Spinal cord (tissue), 10 donors: ENCODE data around the gene SRGAP3. TPM values are rescaled to one million over a fixed set of nuclear protein-coding genes. Genes with fewer than 3 reads are reported as not detected.
A peak's percentile ranks its signal among the peaks of the same experiment; 100 is the strongest.

Source experiments
- DNase-seq, 6 donors: peaks; one replicate each; pipeline versions ENCODE4 v3.0.0 to v3.0.0-alpha.2; 2013 to 2015; ENCODE audit warnings: low spot score in 6 of 6, low read depth in 4 of 6
- H3K27ac ChIP-seq: one replicate; pipeline ENCODE4 v1.5.1; 2013; ENCODE audit warnings: low read depth, low read length, control low read depth
- H3K27me3 ChIP-seq: one replicate; pipeline ENCODE4 v1.6.1; 2013; ENCODE audit warnings: low read length; ENCODE audit not compliant: control insufficient read depth, insufficient read depth
- H3K36me3 ChIP-seq: one replicate; pipeline ENCODE4 v1.6.1; 2013; ENCODE audit warnings: low read length; ENCODE audit not compliant: control insufficient read depth, insufficient read depth
- H3K4me1 ChIP-seq: one replicate; pipeline ENCODE4 v1.6.1; 2013; ENCODE audit warnings: low read length; ENCODE audit not compliant: control insufficient read depth, insufficient read depth
- H3K4me3 ChIP-seq: one replicate; pipeline ENCODE4 v1.5.1; 2013; ENCODE audit warnings: low read depth, low read length, control low read depth
- H3K9me3 ChIP-seq: one replicate; pipeline ENCODE4 v1.6.1; 2013; ENCODE audit warnings: low read length; ENCODE audit not compliant: control insufficient read depth, insufficient read depth
- WGBS: methylation state at CpG from one replicate; pipeline ENCODE4 v1.1.5; 2013; ENCODE audit warnings: missing lambda C conversion rate; ENCODE audit not compliant: insufficient coverage; 5-methylcytosine and 5-hydroxymethylcytosine counted together
- polyA plus RNA-seq, 2 donors: library from polyadenylated mRNA; unstranded; fragments of 120-200 nt; gene quantifications; one replicate each; pipeline ENCODE4 v1.2.1, GENCODE V29; 2013; ENCODE audit not compliant: insufficient read length in 2 of 2
- total RNA-seq, 2 donors: library from RNA; depleted of rRNA in 1 of 2; stranded (reverse); fragments of 120-200 nt in 1 of 2; fragments of >200 nt in 1 of 2; gene quantifications; one replicate each; pipeline versions ENCODE4 v1.2.3 to v1.2.4, GENCODE V29; 2013 to 2014
- donor health status: healthy.

The SRGAP3 gene
- total and polyA plus RNA-seq, 4 donors, result 46.1 to 71.9 (median 65.6) TPM

- H3K36me3 ChIP-seq, result peaks cover 45% of the 10 kb centered on the region
- no CpG with 5 or more reads among the region's 7 CpGs for WGBS
- DNase-seq, result no peak
- H3K27me3 ChIP-seq, result no peaks in the 10 kb centered on the region
- no peak overlapping the region for H3K27ac ChIP-seq
- H3K4me3 ChIP-seq, result no peak overlapping the region
- no peaks in the 10 kb centered on the region for H3K9me3 ChIP-seq
- peaks cover 29% of the 10 kb centered on the region for H3K4me1 ChIP-seq
Observed at GRCh38 chr3:9122732-9123364, 126.6 kb downstream of the SRGAP3 start.

- Histone ChIP-seq H3K27me3 (no peaks in the 10 kb centered on the region), H3K27ac (no peak overlapping the region), H3K4me1 (peaks cover 29% of the 10 kb centered on the region), H3K36me3 (peaks cover 45% of the 10 kb centered on the region), H3K9me3 (no peaks in the 10 kb centered on the region), H3K4me3 (no peak overlapping the region)
- peak in 2 of 6 donors; percentile 59 to 66 for DNase-seq
- 25% methylated on average over 6 of the region's 11 CpGs for WGBS
Observed at GRCh38 chr3:9121366-9122001, 128.0 kb downstream of the SRGAP3 start.

GRCh38 chr3:9119331-9119730 is 130.1 kb downstream of the SRGAP3 start:
- DNase-seq, result no peak
- H3K4me1 ChIP-seq, result peaks cover 17% of the 10 kb centered on the region
- no peak overlapping the region for H3K27ac ChIP-seq
- H3K36me3 ChIP-seq, result peaks cover 41% of the 10 kb centered on the region
- no peaks in the 10 kb centered on the region for H3K27me3 ChIP-seq
- H3K9me3 ChIP-seq, result no peaks in the 10 kb centered on the region
- WGBS, result 68% methylated on average over 4 of the region's 4 CpGs
- H3K4me3 ChIP-seq, result no peak overlapping the region

DNA sequence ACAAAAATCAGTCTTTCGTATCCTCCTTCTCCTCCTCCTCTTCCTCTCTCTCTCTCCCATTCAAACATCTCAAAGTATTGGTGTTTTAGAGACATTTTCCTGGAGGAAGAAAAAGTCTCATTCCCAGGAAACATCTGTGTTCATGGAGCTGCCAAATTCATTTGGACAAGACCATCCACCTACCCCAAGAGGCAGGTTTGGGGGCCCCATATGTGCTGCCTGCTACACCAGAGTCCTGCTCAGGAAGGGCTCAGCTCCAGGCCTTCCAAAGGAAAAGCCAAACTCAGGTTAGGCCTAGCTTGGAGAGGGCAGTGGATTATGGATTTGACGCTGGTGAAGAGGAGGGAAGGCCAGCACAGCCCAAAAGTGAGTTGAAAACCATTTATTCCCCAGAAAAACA is 131.2 kb downstream of the SRGAP3 start:
- Histone ChIP-seq H3K9me3 (no peaks in the 10 kb centered on the region), H3K4me3 (no peak overlapping the region), H3K27me3 (no peaks in the 10 kb centered on the region), H3K4me1 (peaks cover 14% of the 10 kb centered on the region), H3K27ac (no peak overlapping the region), H3K36me3 (peaks cover 36% of the 10 kb centered on the region)
- DNase-seq, result no peak
- no CpG with 5 or more reads among the region's 2 CpGs for WGBS

DNA sequence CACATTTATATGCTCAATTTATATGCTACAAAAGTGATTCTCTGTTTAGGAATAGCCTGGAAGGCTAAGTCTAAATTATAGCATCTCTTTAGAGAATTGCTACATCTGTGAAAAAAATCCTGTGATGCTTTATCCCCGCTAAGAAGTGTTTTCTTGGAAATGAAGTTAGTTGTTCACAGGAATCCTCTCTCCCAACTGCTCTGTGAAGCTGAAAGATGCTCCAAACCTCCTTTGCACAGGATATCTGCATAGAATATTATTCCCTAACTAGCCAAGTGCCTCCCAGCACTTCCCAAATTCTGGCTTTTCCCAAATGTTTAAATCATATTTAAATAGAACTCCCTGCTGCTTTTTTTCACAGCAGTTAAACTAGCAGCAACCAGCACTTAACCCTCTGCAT is 132.2 kb downstream of the SRGAP3 start:
- Histone ChIP-seq H3K9me3 (no peaks in the 10 kb centered on the region), H3K36me3 (peaks cover 31% of the 10 kb centered on the region), H3K27me3 (no peaks in the 10 kb centered on the region), H3K4me3 (no peak overlapping the region), H3K27ac (no peak overlapping the region), H3K4me1 (peaks cover 20% of the 10 kb centered on the region)
- whole genome bisulfite sequencing, result no CpG with 5 or more reads among the region's 1 CpG
- DNase-seq, result peak in 1 of 6 donors; percentile 87

DNA sequence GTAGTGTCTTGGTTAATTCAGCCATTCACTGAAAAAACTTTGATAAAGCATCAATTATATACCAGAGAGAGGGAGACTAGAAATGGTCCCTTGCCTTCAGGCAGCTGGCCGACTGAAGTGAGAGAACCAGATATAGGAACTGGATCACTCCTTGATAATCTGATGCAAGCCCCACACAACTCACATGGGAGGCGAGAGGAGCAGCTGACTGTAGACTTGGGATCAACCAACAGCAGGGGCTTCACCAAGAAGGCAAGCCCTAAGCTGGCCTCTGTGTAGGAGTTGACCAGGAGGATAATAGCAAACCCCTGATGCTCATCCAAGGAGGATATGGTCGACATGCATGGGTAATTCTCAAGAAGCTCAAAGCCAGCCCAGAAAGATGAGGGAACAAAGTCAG is 133.1 kb downstream of the SRGAP3 start:
- H3K36me3 ChIP-seq, result peaks cover 25% of the 10 kb centered on the region
- no peaks in the 10 kb centered on the region for H3K27me3 ChIP-seq
- no peak overlapping the region for H3K27ac ChIP-seq
- WGBS, result 63% methylated on average over 3 of the region's 3 CpGs
- DNase-seq, result no peak
- H3K4me1 ChIP-seq, result peaks cover 23% of the 10 kb centered on the region
- H3K9me3 ChIP-seq, result no peaks in the 10 kb centered on the region
- no peak overlapping the region for H3K4me3 ChIP-seq

GRCh38 chr3:9115336-9115735 is 134.1 kb downstream of the SRGAP3 start:
- Histone ChIP-seq H3K36me3 (peaks cover 29% of the 10 kb centered on the region), H3K9me3 (no peaks in the 10 kb centered on the region), H3K4me1 (peaks cover 28% of the 10 kb centered on the region), H3K27ac (no peak overlapping the region), H3K4me3 (no peak overlapping the region), H3K27me3 (no peaks in the 10 kb centered on the region)
- DNase-seq, result no peak
- no CpG with 5 or more reads among the region's 2 CpGs for WGBS

- Histone ChIP-seq H3K9me3 (no peaks in the 10 kb centered on the region), H3K4me3 (no peak overlapping the region), H3K36me3 (peaks cover 32% of the 10 kb centered on the region), H3K27me3 (no peaks in the 10 kb centered on the region), H3K27ac (no peak overlapping the region), H3K4me1 (peaks cover 34% of the 10 kb centered on the region)
- 95% methylated on average over 4 of the region's 4 CpGs for WGBS
- DNase-seq, result no peak
Observed at GRCh38 chr3:9113040-9113439, 136.4 kb downstream of the SRGAP3 start.

GRCh38 chr3:9111866-9112265 is 137.6 kb downstream of the SRGAP3 start:
- 65% methylated on average over 4 of the region's 5 CpGs for WGBS

GRCh38 chr3:9111417-9111816 is 138.0 kb downstream of the SRGAP3 start:
- H3K4me3 ChIP-seq, result no peak overlapping the region
- peaks cover 34% of the 10 kb centered on the region for H3K4me1 ChIP-seq
- no peaks in the 10 kb centered on the region for H3K9me3 ChIP-seq
- DNase-seq, result no peak
- no peaks in the 10 kb centered on the region for H3K27me3 ChIP-seq
- no peak overlapping the region for H3K27ac ChIP-seq
- WGBS, result 69% methylated on average over 6 of the region's 7 CpGs
- H3K36me3 ChIP-seq, result peaks cover 32% of the 10 kb centered on the region

More at GRCh38 chr3:9111866-9112265, 137.6 kb downstream of the SRGAP3 start:
- peak in 1 of 6 donors; percentile 91 for DNase-seq
- H3K9me3 ChIP-seq, result no peaks in the 10 kb centered on the region
- no peaks in the 10 kb centered on the region for H3K27me3 ChIP-seq
- no peak overlapping the region for H3K4me3 ChIP-seq
- peaks cover 32% of the 10 kb centered on the region for H3K36me3 ChIP-seq
- H3K4me1 ChIP-seq, result peaks cover 34% of the 10 kb centered on the region
- H3K27ac ChIP-seq, result peak overlapping the region; percentile 33
